ENCODE results near the gene WDR62. TPM values are rescaled to one million over a fixed set of nuclear protein-coding genes. Genes with fewer than 3 reads are reported as not detected.
A peak's percentile ranks its signal among the peaks of the same experiment; 100 is the strongest.
"Not testable (repeated sequence)": the region's sequence is repeated elsewhere in the genome, so short reads cannot be mapped to it uniquely, and the experiment has no call there.

The WDR62 gene
- polyA plus RNA-seq, 1 donor, result 3.1 TPM

GRCh38 chr19:36113425-36113824 lies 58.7 kb downstream of the WDR62 start:
- no peak for DNase-seq

GRCh38 chr19:36113894-36114720 lies 59.4 kb downstream of the WDR62 start:
- DNase-seq, result no peak

GRCh38 chr19:36114721-36115452 lies 60.2 kb downstream of the WDR62 start, which contains the start of gene POLR2I:
Gene POLR2I (minus strand): TSS chr19:36114875. CDS start chr19:36114856, 19 bp downstream.
- DNase-seq, result peak; percentile 99

- DNase-seq, result no peak
Observed at GRCh38 chr19:36115453-36116343, 61.0 kb downstream of the WDR62 start, which contains the start of gene TBCB. Gene TBCB (plus strand): TSS chr19:36115468. CDS start chr19:36115561, 93 bp downstream.

GRCh38 chr19:36116344-36116637 lies 61.6 kb downstream of the WDR62 start:
- DNase-seq, result no peak

- DNase-seq, result no peak
Observed at GRCh38 chr19:36120092-36120983, 65.6 kb downstream of the WDR62 start.

- no peak for DNase-seq
Observed at GRCh38 chr19:36120984-36121358, 66.3 kb downstream of the WDR62 start.

- DNase-seq, result no peak
Observed at GRCh38 chr19:36121486-36122124, 66.9 kb downstream of the WDR62 start.

- no peak for DNase-seq
Observed at GRCh38 chr19:36125557-36125956, 70.9 kb downstream of the WDR62 start.

GRCh38 chr19:36128392-36128736 lies 73.7 kb downstream of the WDR62 start:
- peak; percentile 13 for DNase-seq

- not testable (repeated sequence) for DNase-seq
Observed at GRCh38 chr19:36131221-36131620, 76.5 kb downstream of the WDR62 start.

- not testable (repeated sequence) for DNase-seq
Observed at GRCh38 chr19:36134867-36135266, 80.2 kb downstream of the WDR62 start.

- DNase-seq, result no peak
Observed at GRCh38 chr19:36136964-36137686, 82.4 kb downstream of the WDR62 start.

GRCh38 chr19:36139120-36139472 lies 84.4 kb downstream of the WDR62 start:
- no peak for DNase-seq

- peak; percentile 99 for DNase-seq
Observed at GRCh38 chr19:36139473-36140303, 85.0 kb downstream of the WDR62 start, which contains the start of gene CAPNS1. Gene CAPNS1 (plus strand): TSS chr19:36140066. CDS start chr19:36141012, 946 bp downstream.

GRCh38 chr19:36140304-36141038 lies 85.8 kb downstream of the WDR62 start:
- DNase-seq, result peak; percentile 50

- DNase-seq, result peak; percentile 69
Observed at GRCh38 chr19:36141039-36141927, 86.6 kb downstream of the WDR62 start.

- no peak for DNase-seq
Observed at GRCh38 chr19:36142046-36142445, 87.3 kb downstream of the WDR62 start.
